Heart left ventricle (tissue), 16 donors: ENCODE data around the gene PTPN9. TPM values are rescaled to one million over a fixed set of nuclear protein-coding genes. Genes with fewer than 3 reads are reported as not detected.
A peak's percentile ranks its signal among the peaks of the same experiment; 100 is the strongest.

ENCODE experiments used
- ATAC-seq, 4 donors: fragments of 200-7000 bp; cut with Tn5 transposase; one replicate each; pipeline ENCODE4 v1.9.1; 2020 to 2022; ENCODE audit warnings: moderate library complexity in 4 of 4, mild to moderate bottlenecking in 3 of 4, moderate number of reproducible peaks in 1 of 4
- DNase-seq, 5 donors: peaks; one replicate each; pipeline ENCODE4 v3.0.0-alpha.2; 2020
- H3K27ac ChIP-seq, 12 donors: fragments of 200-600 bp; sonication (generic) in 4 of 12; one replicate each; pipeline versions ENCODE4 v1.5.0 to v1.8.0; 2016 to 2022; ENCODE audit warnings: mild to moderate bottlenecking in 2 of 12
- H3K27me3 ChIP-seq, 9 donors: fragments of 200-600 bp; sonication (generic) in 2 of 9; one replicate each; pipeline versions ENCODE4 v1.5.1 to v1.8.0; 2016 to 2022; ENCODE audit warnings: mild to moderate bottlenecking in 3 of 9
- H3K36me3 ChIP-seq, 9 donors: fragments of 200-600 bp; sonication (generic) in 2 of 9; one replicate each; pipeline versions ENCODE4 v1.5.0 to v1.8.0; 2018 to 2022; ENCODE audit warnings: mild to moderate bottlenecking in 2 of 9
- H3K4me1 ChIP-seq, 12 donors: fragments of 200-600 bp; sonication (generic) in 4 of 12; one replicate each; pipeline versions ENCODE4 v1.5.0 to v1.8.0; 2016 to 2022; ENCODE audit warnings: mild to moderate bottlenecking in 3 of 12
- H3K4me3 ChIP-seq, 12 donors: fragments of 200-600 bp; sonication (generic) in 4 of 12; one replicate each; pipeline versions ENCODE4 v1.5.0 to v1.8.0; 2017 to 2022; ENCODE audit warnings: mild to moderate bottlenecking in 9 of 12, moderate library complexity in 4 of 12
- H3K9me3 ChIP-seq, 12 donors: fragments of 200-600 bp; sonication (generic) in 4 of 12; one replicate each; pipeline versions ENCODE4 v1.5.0 to v1.8.0; 2016 to 2022; ENCODE audit warnings: mild to moderate bottlenecking in 1 of 12
- CTCF ChIP-seq, 12 donors: fragments of 200-600 bp; sonication (generic) in 4 of 12; IDR thresholded peaks; one replicate each; pipeline versions ENCODE4 v1.5.0 to v1.8.0; 2018 to 2022; ENCODE audit warnings: antibody characterized with exemption in 12 of 12, mild to moderate bottlenecking in 5 of 12
- POLR2A ChIP-seq, 2 donors: fragments of 450-650 bp; IDR thresholded peaks; one replicate each; pipeline ENCODE4 v1.6.1; 2017; ENCODE audit warnings: antibody characterized with exemption in 2 of 2, mild to moderate bottlenecking in 2 of 2, moderate library complexity in 2 of 2
- WGBS, 4 donors: extraction: QIAGEN DNeasy Blood & Tissue Kit in 2 of 4; methylation state at CpG; one replicate each; pipeline versions ENCODE4 v1.1.5 to v1.1.7; 2013 to 2018; 5-methylcytosine and 5-hydroxymethylcytosine counted together
- intact Hi-C, 10 donors: fragments of 100-400 bp; cut with DNase I; formaldehyde crosslinking; loops; one replicate each; pipeline versions ENCODE4 v1.11.1 to v1.14.2; 2022
- polyA plus RNA-seq, 2 donors: library from polyadenylated mRNA; stranded (reverse); fragments of 200-250 nt; gene quantifications; one replicate each; pipeline ENCODE4 v1.2.3, GENCODE V29; 2013
- total RNA-seq, 9 donors: library from RNA; depleted of rRNA in 2 of 9; stranded (reverse); fragments of >200 nt in 2 of 9; fragmentation: NEBNext Ultra II Directional in 3 of 9; extraction: Animal tissue kit (Norgen Biotek cat#: 25700) in 3 of 9; gene quantifications; one replicate each; pipeline versions ENCODE4 v1.1.0 to v1.2.4, GENCODE V29; 2016 to 2023
- donor health status: ischemic (EF 13 %, LVEDD 7.1; RV severe dilation, severe dysfunction).
- donor health status: healthy with polysubstance abuse.
- donor health status: DM: no; HTN: yes; CAD: no.
- donor health status: DM: no; HTN: no; CAD: no.
- donor health status: ischemic (EF 25% LVEDD 6.9; RV normal size, moderate dysfunction).
- donor health status: ischemic (EF 25% LVEDD 5.7; RV mildly dilated, moderate dysfunction).
- donor health status: healthy.
- donor health status: DM: yes; HTN: yes; CAD: no.
- donor health status: ischemic (EF 35%, LVEDD 5.7; RV mildly dilated, moderate dysfunction).
- donor health status: nonischemic (EF 11% LVEDD 7.7; RV severe dilation, severe dysfunction).
- donor health status: DM: yes; HTN: yes; CAD: no.
- donor health status: PGD.
- donor health status: ischemic (EF 29% LVEDD 5.4; RV normal size, mild dysfunction).
- donor health status: nonischemic (EF 23%, LVEDD 6.1; RV moderate dilation, normal function).

PTPN9 gene
- total and polyA plus RNA-seq, 11 donors = 2.4 to 16.8 (median 7.7) TPM

DNA sequence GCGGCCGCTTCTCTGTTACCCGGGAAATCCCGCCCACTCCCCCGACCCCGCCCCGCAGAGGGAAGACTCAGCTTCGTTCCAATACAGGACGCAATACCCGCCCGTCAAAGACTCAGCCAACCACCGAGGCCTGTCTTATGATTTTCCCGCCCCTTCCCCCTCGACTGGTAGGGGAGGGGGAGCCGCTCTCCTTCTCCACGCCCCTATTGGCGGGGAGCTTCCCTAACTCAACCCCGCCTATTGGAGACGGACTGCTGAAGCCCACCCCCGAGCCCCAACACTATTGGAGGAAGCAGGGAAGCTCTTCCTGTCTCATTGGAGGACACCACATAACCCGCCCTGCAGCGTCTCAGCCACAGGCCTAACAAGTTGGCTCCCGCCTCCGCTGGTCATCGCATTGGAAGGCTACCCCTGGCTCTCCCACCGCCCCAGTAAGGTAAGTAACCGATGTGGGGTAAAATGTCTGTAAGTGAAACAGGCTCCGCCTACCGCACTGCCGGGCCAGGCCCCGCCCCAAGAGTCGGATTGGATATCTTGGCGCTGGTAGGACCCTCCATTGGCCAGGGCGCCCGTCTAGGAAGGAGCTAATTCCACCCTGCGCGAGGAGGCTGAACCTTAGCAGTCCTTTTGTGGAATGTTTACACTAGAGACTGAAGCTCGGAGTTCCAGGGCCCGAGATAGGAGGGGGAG lies 127.3 kb downstream of the PTPN9 start, which contains the start of gene SIN3A:
Gene SIN3A (minus strand): TSS at position 17 of the 690 bp plus-strand sequence. CDS start 21,315 bp downstream, outside the sequence.
- ATAC-seq (peak; percentile 63 to 79 (median 77)), DNase-seq (peak; percentile 99 to 100 (median 100))
- H3K27ac ChIP-seq = peak within 1 kb of the TSS; percentile 92 to 100 (median 98)
- H3K4me1 ChIP-seq = peaks cover 4 to 55% (median 26%) of the 10 kb centered on the region in 12 donors
- intact Hi-C loops = loop anchor here in 7 of 10 donors (1.0 to 10.0 kb wide), 9 partner anchors 84 to 410 kb away; partner anchors contain the start of genes MAN2C1 (in 7 of the 7), IMP3 (in 3 of the 7), SNUPN (in 3 of the 7) and PTPN9 (in 2 of the 7)
- H3K27me3 ChIP-seq = no peaks in the 10 kb centered on the region
- no peaks in the 10 kb centered on the region for H3K9me3 ChIP-seq
- H3K4me3 ChIP-seq = peak within 1 kb of the TSS; percentile 50 to 97 (median 95)
- WGBS, 4 donors = 0 to 1% (median 0%) methylated on average over 20 to 39 of the region's 39 CpGs
- H3K36me3 ChIP-seq = peaks cover 0 to 10% (median 0%) of the 10 kb centered on the region in 9 donors
- peak in 1 of 2 donors; percentile 85 for TF ChIP-seq POLR2A (IDR thresholded peaks at IDR 0.05)
- TF ChIP-seq CTCF (IDR thresholded peaks at IDR 0.05) = no peak

DNA sequence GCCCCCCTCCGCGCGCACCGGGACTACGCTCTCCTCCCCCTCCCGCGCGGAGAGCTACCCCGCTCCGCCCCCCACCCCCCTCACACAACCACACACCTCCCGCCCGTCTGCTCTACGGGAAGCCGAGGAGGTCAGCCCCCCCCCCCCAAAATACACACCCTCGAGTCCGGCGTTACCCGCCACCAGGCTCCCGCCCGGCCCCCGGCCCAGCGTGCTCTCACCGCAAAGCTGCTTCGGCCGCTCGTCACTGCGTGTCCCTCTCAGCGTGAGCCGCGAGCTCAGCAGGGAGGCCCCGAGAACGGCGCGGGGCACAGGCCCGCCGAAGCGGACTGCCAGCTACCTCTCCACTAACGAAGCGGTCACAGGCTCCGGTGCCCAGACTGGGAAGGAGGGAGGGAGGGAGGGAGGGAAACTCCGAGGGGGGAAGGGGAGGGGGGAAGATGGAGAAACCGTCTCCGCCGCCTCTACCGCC lies 127.9 kb downstream of the PTPN9 start:
- WGBS, 4 donors = 0 to 1% (median 0%) methylated on average over 2 to 45 of the region's 45 CpGs
- Histone ChIP-seq H3K4me1 (peaks cover 4 to 55% (median 25%) of the 10 kb centered on the region in 12 donors), H3K4me3 (peak overlapping the region; percentile 48 to 97 (median 90)), H3K36me3 (peaks cover 0 to 13% (median 0%) of the 10 kb centered on the region in 9 donors), H3K27me3 (no peaks in the 10 kb centered on the region), H3K27ac (peak overlapping the region; percentile 89 to 100 (median 96)), H3K9me3 (no peaks in the 10 kb centered on the region)
- intact Hi-C loops = loop anchor here in 7 of 10 donors (1.0 to 10.0 kb wide), 9 partner anchors 83 to 409 kb away; partner anchors contain the start of genes MAN2C1 (in 7 of the 7), IMP3 (in 3 of the 7), SNUPN (in 3 of the 7) and PTPN9 (in 2 of the 7)
- ATAC-seq = no peak
- TF ChIP-seq CTCF (IDR thresholded peaks at IDR 0.05) (peak in 1 of 12 donors; percentile 4), POLR2A (IDR thresholded peaks at IDR 0.05) (no peak)
- no peak for DNase-seq

DNA sequence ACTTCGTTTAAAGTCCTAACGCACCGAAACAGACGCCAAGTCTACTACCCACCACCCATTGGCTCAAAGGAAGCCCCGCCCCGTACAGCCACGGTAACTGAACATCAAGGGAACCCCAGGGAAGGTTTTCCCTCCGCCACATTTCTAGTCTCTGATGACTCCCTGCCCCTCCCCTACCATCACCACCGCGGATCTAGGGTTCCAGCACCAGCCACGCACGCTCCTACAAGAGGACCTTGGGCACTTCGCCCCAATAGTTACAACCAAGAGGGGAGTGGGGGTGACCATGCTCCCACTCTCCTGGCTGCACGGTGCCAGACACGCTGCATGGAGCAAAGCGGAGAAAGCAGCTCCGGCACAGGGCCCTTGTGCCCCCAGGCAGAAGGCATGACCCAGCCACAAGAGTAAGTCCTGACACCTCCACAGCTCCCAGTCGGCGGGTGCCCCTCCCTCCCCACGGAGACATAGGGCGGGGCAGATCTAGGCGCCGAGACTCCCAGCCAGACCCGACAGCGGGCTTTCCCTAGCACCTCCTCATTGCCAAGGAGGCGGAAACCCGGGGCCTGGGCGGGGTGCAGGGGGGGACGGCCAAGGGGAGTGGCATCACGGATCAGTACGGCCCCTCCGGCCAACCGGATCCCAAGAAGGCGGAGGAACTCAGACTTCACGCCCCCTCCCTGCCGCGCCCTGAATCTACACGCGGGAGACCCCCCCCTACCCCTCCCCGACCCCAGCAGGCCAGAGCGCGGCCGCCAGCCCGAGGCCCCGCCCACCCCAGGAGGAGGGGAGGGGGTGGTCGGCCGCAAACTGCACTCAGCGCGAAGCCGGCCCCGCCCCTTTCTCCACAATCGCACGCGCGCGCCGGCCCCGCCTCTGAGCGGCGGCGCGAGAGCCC lies 128.6 kb downstream of the PTPN9 start:
- Histone ChIP-seq H3K27ac (peak overlapping the region; percentile 89 to 100 (median 96)), H3K27me3 (no peaks in the 10 kb centered on the region), H3K9me3 (no peaks in the 10 kb centered on the region), H3K36me3 (peaks cover 0 to 18% (median 0%) of the 10 kb centered on the region in 9 donors), H3K4me3 (peak overlapping the region; percentile 48 to 97 (median 90)), H3K4me1 (peaks cover 4 to 59% (median 21%) of the 10 kb centered on the region in 12 donors)
- intact Hi-C loops = loop anchor here in 7 of 10 donors (1.0 to 10.0 kb wide), 9 partner anchors 82 to 408 kb away; partner anchors contain the start of genes MAN2C1 (in 7 of the 7), IMP3 (in 3 of the 7), SNUPN (in 3 of the 7) and PTPN9 (in 2 of the 7)
- 0 to 1% (median 0%) methylated on average over 28 to 62 of the region's 62 CpGs for WGBS, 4 donors
- peak; percentile 38 to 67 (median 54) for ATAC-seq
- DNase-seq = peak; percentile 97 to 99 (median 98)
- TF ChIP-seq CTCF (IDR thresholded peaks at IDR 0.05) = peak in 2 of 12 donors; percentile 22 to 38
- TF ChIP-seq POLR2A (IDR thresholded peaks at IDR 0.05) = no peak
